ENCODE results near the gene F11R. TPM values are rescaled to one million over a fixed set of nuclear protein-coding genes. Genes with fewer than 3 reads are reported as not detected.
A peak's percentile ranks its signal among the peaks of the same experiment; 100 is the strongest.
"Not testable (repeated sequence)": the region's sequence is repeated elsewhere in the genome, so short reads cannot be mapped to it uniquely, and the experiment has no call there.

F11R gene
- total and polyA plus RNA-seq, 2 of the 4 experiments (the other 2 are of a cell fraction): 0.79 to 2.2 TPM

DNA sequence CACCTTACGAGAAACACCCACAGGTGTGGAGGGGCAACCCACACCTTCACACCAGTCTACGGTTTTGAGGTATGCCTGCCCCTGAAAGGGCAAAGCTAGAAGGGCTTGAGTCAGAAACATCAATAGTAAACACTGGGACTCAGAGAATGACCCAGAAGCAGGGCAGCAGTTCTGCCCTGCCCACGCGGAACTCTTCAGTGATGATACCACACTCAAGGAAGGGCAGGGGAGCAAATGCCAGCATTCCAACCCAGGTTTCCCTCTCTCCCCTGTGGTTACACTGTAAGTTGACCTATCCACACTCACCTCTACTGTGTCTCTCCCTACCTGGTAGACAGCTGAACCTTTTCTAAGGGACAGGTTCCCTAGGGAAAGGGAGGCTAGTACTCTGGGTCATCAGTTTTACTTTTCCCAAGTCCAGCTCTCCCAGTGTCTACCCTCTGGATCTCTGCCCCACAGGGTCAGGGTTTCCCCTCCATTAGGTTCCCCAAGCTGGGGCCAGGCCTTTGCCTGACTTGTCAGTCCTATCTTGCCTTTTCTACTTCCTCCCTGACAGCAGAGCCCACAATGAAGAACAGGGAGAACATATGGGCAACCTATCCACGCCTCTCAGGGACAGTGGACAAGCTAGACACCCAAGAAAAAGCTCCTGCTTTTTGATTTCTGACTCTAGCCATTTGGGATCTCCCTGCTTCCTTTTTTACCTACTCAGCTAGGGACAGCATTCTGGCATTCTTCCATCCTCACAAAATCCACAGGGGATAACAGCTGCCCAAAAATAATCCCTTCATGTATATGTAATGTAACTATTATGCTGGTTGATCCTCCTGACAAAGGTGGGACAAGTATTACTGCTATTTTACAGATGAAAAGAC lies 3.0 kb downstream of the F11R start:
- DNase-seq (no peak), ATAC-seq (ENCODE audit: low read depth) (no peak)
- WGBS, 2 experiments (ENCODE audit: extremely low coverage in 2 of 2, insufficient read length in 1 of 2): 80% methylated on average over 2 of the region's 5 CpGs; no CpG with 5 or more reads in 1 of the 2 experiments
- H3K23ac ChIP-seq (ENCODE audit: low read depth, low read length): no peak overlapping the region
- no peak overlapping the region for H2BK20ac ChIP-seq (ENCODE audit: low read depth, low read length)
- H3K14ac ChIP-seq (replicated peaks; ENCODE audit: low read depth, low read length): no peak overlapping the region
- ChIA-PET CTCF (interaction anchor here (0.6 kb wide), 1 partner anchor 1012 kb away, joined by 8 read pairs; no protein-coding TSS in a partner anchor), POLR2A (ENCODE audit: unreplicated experiment) (no interaction called here)
- intact Hi-C loops (cut with micrococcal nuclease) (no loop called here), in situ Hi-C loops (cut with MboI; ENCODE audit: low sequenced_read_pairs) (no loop called here), dilution Hi-C loops (cut with HindIII; ENCODE audit: low sequenced_read_pairs, unreplicated experiment) (no loop called here)
- H3K56ac ChIP-seq (ENCODE audit: extremely low read depth, insufficient read depth, low read length): no peak overlapping the region
- H4K8ac ChIP-seq (ENCODE audit: low read depth in 2 of 2, low read length in 2 of 2): no peak overlapping the region
- no peak for TF ChIP-seq CHD1 (IDR thresholded peaks at IDR 0.05; ENCODE audit: low read depth, low read length)
- TF ChIP-seq, protein P1, sequence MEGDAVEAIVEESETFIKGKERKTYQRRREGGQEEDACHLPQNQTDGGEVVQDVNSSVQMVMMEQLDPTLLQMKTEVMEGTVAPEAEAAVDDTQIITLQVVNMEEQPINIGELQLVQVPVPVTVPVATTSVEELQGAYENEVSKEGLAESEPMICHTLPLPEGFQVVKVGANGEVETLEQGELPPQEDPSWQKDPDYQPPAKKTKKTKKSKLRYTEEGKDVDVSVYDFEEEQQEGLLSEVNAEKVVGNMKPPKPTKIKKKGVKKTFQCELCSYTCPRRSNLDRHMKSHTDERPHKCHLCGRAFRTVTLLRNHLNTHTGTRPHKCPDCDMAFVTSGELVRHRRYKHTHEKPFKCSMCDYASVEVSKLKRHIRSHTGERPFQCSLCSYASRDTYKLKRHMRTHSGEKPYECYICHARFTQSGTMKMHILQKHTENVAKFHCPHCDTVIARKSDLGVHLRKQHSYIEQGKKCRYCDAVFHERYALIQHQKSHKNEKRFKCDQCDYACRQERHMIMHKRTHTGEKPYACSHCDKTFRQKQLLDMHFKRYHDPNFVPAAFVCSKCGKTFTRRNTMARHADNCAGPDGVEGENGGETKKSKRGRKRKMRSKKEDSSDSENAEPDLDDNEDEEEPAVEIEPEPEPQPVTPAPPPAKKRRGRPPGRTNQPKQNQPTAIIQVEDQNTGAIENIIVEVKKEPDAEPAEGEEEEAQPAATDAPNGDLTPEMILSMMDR (conservative IDR thresholded peaks at IDR 0.05; ENCODE audit: low read depth, low read length): no peak
- no peak overlapping the region for H2BK5ac ChIP-seq (ENCODE audit: low read depth, low read length, poor library complexity, severe bottlenecking)
- H2AK5ac ChIP-seq (ENCODE audit: low read depth, low read length): no peak overlapping the region
- no peak overlapping the region for H3K4me2 ChIP-seq (ENCODE audit: low read depth, low read length)
- BruUV-seq (replicated peaks): no TSS peak
- H3K9me1 ChIP-seq (ENCODE audit: insufficient read depth, low read length): peaks cover 10% of the 10 kb centered on the region
- H3K9ac ChIP-seq (ENCODE audit: low read depth, low read length): no peak overlapping the region
- H4K20me1 ChIP-seq (ENCODE audit: insufficient read depth, low read length): no peaks in the 10 kb centered on the region
- peak overlapping the region; percentile 50 for H2AK9ac ChIP-seq (replicated peaks; ENCODE audit: low read depth, low read length, poor library complexity)
- peaks cover 28% of the 10 kb centered on the region for H3K27me3 ChIP-seq (ENCODE audit: control insufficient read depth, insufficient read depth, low read length)
- no peaks in the 10 kb centered on the region for H3K79me1 ChIP-seq (ENCODE audit: low read depth in 1 of 2, low read length in 2 of 2)
- H2AFZ ChIP-seq (replicated peaks; ENCODE audit: low read length, poor library complexity): no peak overlapping the region
- no peak overlapping the region for H2BK15ac ChIP-seq (ENCODE audit: low read depth, low read length)
- no peak overlapping the region for H4K91ac ChIP-seq (ENCODE audit: insufficient read depth, low read depth, low read length)
- no peak overlapping the region for H3K4me3 ChIP-seq (ENCODE audit: insufficient read depth, low read depth, low read length)
- H3K4ac ChIP-seq (ENCODE audit: low read depth, low read length): no peak overlapping the region
- peaks cover 9% of the 10 kb centered on the region for H3K4me1 ChIP-seq (ENCODE audit: control insufficient read depth, insufficient read depth, low read length)
- no peak overlapping the region for H4K5ac ChIP-seq (ENCODE audit: low read depth, low read length)
- H3K27ac ChIP-seq (ENCODE audit: insufficient read depth, low read length): no peak overlapping the region
- H3K18ac ChIP-seq (ENCODE audit: low read depth, low read length): no peak overlapping the region
- H3K36me3 ChIP-seq (ENCODE audit: control insufficient read depth, insufficient read depth, low read length): no peaks in the 10 kb centered on the region
- no peaks in the 10 kb centered on the region for H3K9me3 ChIP-seq (ENCODE audit: control insufficient read depth, insufficient read depth, low read length)
- H2BK120ac ChIP-seq (ENCODE audit: low read depth, low read length): no peak overlapping the region

DNA sequence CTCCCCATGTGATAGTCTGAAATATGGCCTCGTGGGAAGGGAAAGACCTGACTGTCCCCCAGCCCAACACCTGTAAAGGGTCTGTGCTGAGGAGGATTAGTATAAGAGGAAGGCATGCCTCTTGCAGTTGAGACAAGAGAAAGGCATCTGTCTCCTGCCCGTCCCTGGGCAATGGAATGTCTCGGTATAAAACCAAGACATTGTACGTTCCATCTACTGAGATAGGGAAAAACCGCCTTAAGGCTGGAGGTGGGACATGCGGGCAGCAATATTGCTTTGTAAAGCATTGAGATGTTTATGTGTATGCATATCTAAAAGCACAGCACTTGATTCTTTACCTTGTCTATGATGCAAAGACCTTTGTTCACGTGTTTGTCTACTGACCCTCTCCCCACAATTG lies 3.8 kb downstream of the F11R start:
- DNase-seq; H3K4me1 ChIP-seq (ENCODE audit: control insufficient read depth, insufficient read depth, low read length); H3K18ac ChIP-seq (ENCODE audit: low read depth, low read length); H3K9me3 ChIP-seq (ENCODE audit: control insufficient read depth, insufficient read depth, low read length); H3K4ac ChIP-seq (ENCODE audit: low read depth, low read length); H2AK5ac ChIP-seq (ENCODE audit: low read depth, low read length); H4K5ac ChIP-seq (ENCODE audit: low read depth, low read length); H3K4me3 ChIP-seq (ENCODE audit: insufficient read depth, low read depth, low read length); H3K9ac ChIP-seq (ENCODE audit: low read depth, low read length); BruUV-seq (replicated peaks); H2BK20ac ChIP-seq (ENCODE audit: low read depth, low read length); H3K56ac ChIP-seq (ENCODE audit: extremely low read depth, insufficient read depth, low read length); CTCF ChIA-PET; H4K91ac ChIP-seq (ENCODE audit: insufficient read depth, low read depth, low read length); H3K23ac ChIP-seq (ENCODE audit: low read depth, low read length); H2AK9ac ChIP-seq (replicated peaks; ENCODE audit: low read depth, low read length, poor library complexity); H3K27ac ChIP-seq (ENCODE audit: insufficient read depth, low read length); POLR2A ChIA-PET (ENCODE audit: unreplicated experiment); H4K20me1 ChIP-seq (ENCODE audit: insufficient read depth, low read length); ATAC-seq (ENCODE audit: low read depth); H2AFZ ChIP-seq (replicated peaks; ENCODE audit: low read length, poor library complexity); H3K36me3 ChIP-seq (ENCODE audit: control insufficient read depth, insufficient read depth, low read length); H2BK15ac ChIP-seq (ENCODE audit: low read depth, low read length); H4K8ac ChIP-seq (ENCODE audit: low read depth in 2 of 2, low read length in 2 of 2); dilution Hi-C loops (cut with HindIII; ENCODE audit: low sequenced_read_pairs, unreplicated experiment); H3K79me1 ChIP-seq (ENCODE audit: low read depth in 1 of 2, low read length in 2 of 2); intact Hi-C loops (cut with micrococcal nuclease); in situ Hi-C loops (cut with MboI; ENCODE audit: low sequenced_read_pairs); H3K14ac ChIP-seq (replicated peaks; ENCODE audit: low read depth, low read length); H3K4me2 ChIP-seq (ENCODE audit: low read depth, low read length); H2BK120ac ChIP-seq (ENCODE audit: low read depth, low read length); H2BK5ac ChIP-seq (ENCODE audit: low read depth, low read length, poor library complexity, severe bottlenecking): not testable (repeated sequence)
- Histone ChIP-seq H3K9me1 (ENCODE audit: insufficient read depth, low read length) (peaks cover 10% of the 10 kb centered on the region), H3K27me3 (ENCODE audit: control insufficient read depth, insufficient read depth, low read length) (peaks cover 28% of the 10 kb centered on the region)
- no CpG with 5 or more reads among the region's 7 CpGs for WGBS, 2 experiments (ENCODE audit: extremely low coverage in 2 of 2, insufficient read length in 1 of 2)

Measured in IMR-90 (cell line).